K562 (cell line): ENCODE measurements around the gene STC2. TPM values are rescaled to one million over a fixed set of nuclear protein-coding genes. Genes with fewer than 3 reads are reported as not detected.

ENCODE experiments used
- microRNA-seq: library from miRNA; unstranded; fragments of <30 nt; microRNA quantifications from one replicate; pipeline ENCODE4, GENCODE V29; 2018; ENCODE audit warnings: borderline microRNAs expressed
- polyA plus RNA-seq, 8 experiments: library from polyadenylated mRNA; depleted of rRNA in 4 of 8; stranded (reverse) in 5 of 8; unstranded in 3 of 8; fragments of >200 nt; fragmentation: Nextera tagmentation in 2 of 8; fragmentation: Illumina TruSeq in 1 of 8; extraction: Ambion mirVana in 2 of 8; extraction: Trizol in 1 of 8; gene quantifications; 2 replicates each; pipeline versions ENCODE4 v1.2.1 to v1.2.3, GENCODE V29; 2011 to 2014; ENCODE audit warnings: inconsistent platforms in 1 of 8, missing spikeins in 1 of 8
- small RNA-seq: library from RNA; depleted of rRNA; stranded (forward); fragments of <200 nt; gene quantifications from one replicate; pipeline ENCODE3, GENCODE V24; 2014
- total RNA-seq, 7 experiments: library from RNA; depleted of rRNA in 6 of 7; stranded (reverse); fragments of >200 nt in 6 of 7; fragmentation: Illumina TruSeq in 2 of 7; extraction: Trizol in 2 of 7; gene quantifications; 2 replicates each; pipeline versions ENCODE4 v1.2.1 to v1.2.3, GENCODE V29; 2011 to 2021; ENCODE audit warnings: low replicate concordance in 1 of 7
- TF ChIP-seq, protein P1 (sequence below): fragments of 450-650 bp; IDR thresholded peaks from 2 replicates; pipeline ENCODE4 v1.7.1; 2018; ENCODE audit warnings: mild to moderate bottlenecking, low read depth; ENCODE audit not compliant: partially characterized antibody

STC2 gene
- total and polyA plus RNA-seq, 9 of the 15 experiments (the other 6 are each of a cell fraction or from before 2014, with no cell fraction given), result 0.62 to 31.7 (median 7.4) TPM

DNA sequence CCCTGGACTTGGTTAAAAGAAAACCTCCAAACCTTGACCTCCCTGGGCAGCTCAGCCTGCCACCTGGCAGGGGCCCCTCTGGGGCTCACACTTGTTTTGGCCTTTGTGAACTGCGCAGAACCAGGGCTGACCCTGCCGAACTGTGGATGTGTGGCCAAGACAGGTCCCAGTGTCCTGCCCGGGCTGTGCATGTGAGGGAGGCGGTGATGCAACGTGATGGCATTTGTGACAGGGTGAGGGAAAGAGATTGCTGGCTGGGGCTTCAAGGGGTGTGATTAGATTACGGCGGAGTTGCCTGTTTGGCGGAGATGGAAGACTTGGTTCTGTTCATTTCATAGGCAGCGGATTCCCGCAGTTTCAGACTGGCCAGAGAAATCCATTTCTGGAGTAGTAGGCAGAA is 62.8 kb downstream of the STC2 start (continued):
- TF ChIP-seq, protein P1, sequence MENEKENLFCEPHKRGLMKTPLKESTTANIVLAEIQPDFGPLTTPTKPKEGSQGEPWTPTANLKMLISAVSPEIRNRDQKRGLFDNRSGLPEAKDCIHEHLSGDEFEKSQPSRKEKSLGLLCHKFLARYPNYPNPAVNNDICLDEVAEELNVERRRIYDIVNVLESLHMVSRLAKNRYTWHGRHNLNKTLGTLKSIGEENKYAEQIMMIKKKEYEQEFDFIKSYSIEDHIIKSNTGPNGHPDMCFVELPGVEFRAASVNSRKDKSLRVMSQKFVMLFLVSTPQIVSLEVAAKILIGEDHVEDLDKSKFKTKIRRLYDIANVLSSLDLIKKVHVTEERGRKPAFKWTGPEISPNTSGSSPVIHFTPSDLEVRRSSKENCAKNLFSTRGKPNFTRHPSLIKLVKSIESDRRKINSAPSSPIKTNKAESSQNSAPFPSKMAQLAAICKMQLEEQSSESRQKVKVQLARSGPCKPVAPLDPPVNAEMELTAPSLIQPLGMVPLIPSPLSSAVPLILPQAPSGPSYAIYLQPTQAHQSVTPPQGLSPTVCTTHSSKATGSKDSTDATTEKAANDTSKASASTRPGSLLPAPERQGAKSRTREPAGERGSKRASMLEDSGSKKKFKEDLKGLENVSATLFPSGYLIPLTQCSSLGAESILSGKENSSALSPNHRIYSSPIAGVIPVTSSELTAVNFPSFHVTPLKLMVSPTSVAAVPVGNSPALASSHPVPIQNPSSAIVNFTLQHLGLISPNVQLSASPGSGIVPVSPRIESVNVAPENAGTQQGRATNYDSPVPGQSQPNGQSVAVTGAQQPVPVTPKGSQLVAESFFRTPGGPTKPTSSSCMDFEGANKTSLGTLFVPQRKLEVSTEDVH, result no peak

Small RNA genes within 50 kb of the gene (microRNA-seq; reads per million reads assigned to microRNA genes)
- gene MIR8056, result not detected

Small RNA genes within 50 kb of the gene (small RNA-seq; reads per million reads assigned to genes)
- not detected for gene MIR8056
- not detected for gene RNA5SP200
- not detected for gene RNU6-500P

Other genes starting within 250 kb of the STC2 start
- gene BNIP1, start 183.9 kb downstream of the STC2 start, total RNA-seq (2014; rRNA removed), result 18.8 and 21.0 TPM in 2 replicates
- 25.8 and 26.2 TPM in 2 replicates for gene BNIP1, start 183.9 kb downstream of the STC2 start, total RNA-seq (2014; rRNA removed; fragmentation: Illumina TruSeq; extraction: Trizol)
- 20.3 and 21.6 TPM in 2 replicates for gene BNIP1, start 183.9 kb downstream of the STC2 start, total RNA-seq (2015; rRNA removed; fragmentation: Illumina TruSeq; extraction: Trizol)
- 18.9 and 21.3 TPM in 2 replicates for gene BNIP1, start 183.9 kb downstream of the STC2 start, total RNA-seq (2021)
- gene BNIP1, start 183.9 kb downstream of the STC2 start, polyA plus RNA-seq (2011; rRNA removed), result 30.5 and 30.6 TPM in 2 replicates
- 26.5 and 27.4 TPM in 2 replicates for gene BNIP1, start 183.9 kb downstream of the STC2 start, polyA plus RNA-seq (2014; fragmentation: Illumina TruSeq; extraction: Trizol)
- 10 to 100 TPM; 54.9 to 65.0 TPM for gene BNIP1, start 183.9 kb downstream of the STC2 start, polyA plus RNA-seq (2014; fragmentation: Nextera tagmentation; extraction: Ambion mirVana)
- 23.0 and 23.2 TPM in 2 replicates for gene BNIP1, start 183.9 kb downstream of the STC2 start, polyA plus RNA-seq (2014; rRNA removed)
- not detected in 2 replicates for gene NKX2-5, start 93.2 kb downstream of the STC2 start, total RNA-seq (2014; rRNA removed)
- not detected in 2 replicates for gene NKX2-5, start 93.2 kb downstream of the STC2 start, total RNA-seq (2014; rRNA removed; fragmentation: Illumina TruSeq; extraction: Trizol)
- gene NKX2-5, start 93.2 kb downstream of the STC2 start, total RNA-seq (2015; rRNA removed; fragmentation: Illumina TruSeq; extraction: Trizol), result not detected in 2 replicates
- not detected in 2 replicates for gene NKX2-5, start 93.2 kb downstream of the STC2 start, total RNA-seq (2021)
- gene NKX2-5, start 93.2 kb downstream of the STC2 start, polyA plus RNA-seq (2011; rRNA removed), result not detected in 2 replicates
- not detected in 2 replicates for gene NKX2-5, start 93.2 kb downstream of the STC2 start, polyA plus RNA-seq (2014; fragmentation: Illumina TruSeq; extraction: Trizol)
- gene NKX2-5, start 93.2 kb downstream of the STC2 start, polyA plus RNA-seq (2014; fragmentation: Nextera tagmentation; extraction: Ambion mirVana), result not detected
- gene NKX2-5, start 93.2 kb downstream of the STC2 start, polyA plus RNA-seq (2014; rRNA removed), result not detected in 2 replicates